Activated CD4-positive, CD25-positive, alpha-beta regulatory T cell (primary cell): ENCODE results near the gene LITAF.

Source experiments
- DNase-seq, 4 experiments: peaks; one replicate each; lab custom pipeline; 2025; lab: John Stamatoyannopoulos, UW

The LITAF gene

GRCh38 chr16:11586856-11587642 lies at the start of gene LITAF:
Gene LITAF (minus strand): TSS chr16:11586919. CDS start chr16:11556730, 30,189 bp downstream.
- peak; percentile 30 to 54 (median 37) for DNase-seq

GRCh38 chr16:11636172-11636721 lies 49.5 kb upstream of the LITAF start:
- no peak for DNase-seq

DNA sequence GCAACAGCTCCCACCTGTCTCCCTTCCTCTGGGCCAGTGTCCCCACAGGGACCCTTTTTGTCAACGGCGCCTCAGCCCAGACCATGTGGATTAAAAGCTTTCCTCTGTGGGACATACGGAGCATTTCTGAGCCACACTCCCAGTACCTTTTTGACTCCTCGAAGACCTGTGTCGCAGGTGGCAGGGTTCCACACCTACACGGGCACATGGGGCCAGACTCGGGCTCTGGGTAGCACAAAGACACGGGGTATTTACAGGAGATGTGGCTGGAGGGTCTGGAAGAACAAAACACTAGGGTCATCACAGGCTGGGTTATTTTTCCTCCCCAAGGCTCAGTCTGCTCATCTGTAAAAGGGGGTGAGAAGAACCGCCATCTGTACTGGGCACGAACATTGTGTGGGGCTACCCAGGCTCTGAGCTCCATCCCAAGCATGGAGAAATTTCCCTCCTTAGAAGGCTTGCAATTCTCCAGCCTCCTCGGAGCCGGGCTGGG lies 49.0 kb upstream of the LITAF start:
- DNase-seq: no peak

DNA sequence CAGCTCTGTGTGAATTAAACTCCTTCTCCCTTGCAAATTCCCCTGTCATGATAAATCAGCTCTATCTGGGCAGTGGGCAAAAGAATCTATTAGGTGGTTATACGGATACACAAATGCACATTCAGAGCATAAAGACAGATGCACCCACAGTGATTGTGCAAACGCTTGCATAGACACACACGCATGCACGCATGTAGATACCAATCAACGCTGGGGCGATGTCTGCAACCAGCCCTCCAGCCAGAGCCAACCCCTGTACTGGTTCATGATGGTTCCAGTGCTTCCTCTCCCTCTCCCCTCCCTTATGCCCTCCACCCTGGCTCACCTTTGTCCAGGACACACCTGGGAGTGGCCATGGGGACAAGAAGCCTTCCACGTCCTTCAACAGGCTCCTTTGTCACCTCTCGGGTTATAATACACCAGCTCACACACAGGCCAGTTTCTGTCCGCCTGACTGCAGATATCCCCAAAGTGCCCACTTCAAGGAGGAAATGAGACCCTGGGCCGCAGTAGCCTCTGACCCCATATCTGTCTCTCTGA lies 48.5 kb upstream of the LITAF start:
- no peak for DNase-seq

DNA sequence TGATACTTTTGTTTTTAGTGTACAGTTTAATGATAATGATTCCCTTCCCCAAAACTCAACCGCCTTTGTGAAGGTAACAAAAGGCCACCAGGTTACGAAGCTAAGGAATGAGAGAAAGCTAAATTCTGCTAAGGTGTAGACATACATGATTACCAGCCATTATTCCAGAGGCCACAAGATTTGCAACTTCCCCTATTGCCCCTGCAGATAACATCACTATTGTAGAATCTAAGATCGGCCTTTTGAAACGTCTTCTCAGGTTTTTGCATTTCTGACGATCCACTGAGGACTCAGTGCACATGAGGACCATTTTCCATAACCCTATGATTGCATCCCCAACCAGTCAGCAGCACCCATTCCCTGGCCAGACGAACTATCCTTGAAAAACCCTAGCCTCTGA lies 47.6 kb upstream of the LITAF start:
- DNase-seq: no peak

GRCh38 chr16:11633113-11633512 lies 46.4 kb upstream of the LITAF start:
- DNase-seq: no peak

DNA sequence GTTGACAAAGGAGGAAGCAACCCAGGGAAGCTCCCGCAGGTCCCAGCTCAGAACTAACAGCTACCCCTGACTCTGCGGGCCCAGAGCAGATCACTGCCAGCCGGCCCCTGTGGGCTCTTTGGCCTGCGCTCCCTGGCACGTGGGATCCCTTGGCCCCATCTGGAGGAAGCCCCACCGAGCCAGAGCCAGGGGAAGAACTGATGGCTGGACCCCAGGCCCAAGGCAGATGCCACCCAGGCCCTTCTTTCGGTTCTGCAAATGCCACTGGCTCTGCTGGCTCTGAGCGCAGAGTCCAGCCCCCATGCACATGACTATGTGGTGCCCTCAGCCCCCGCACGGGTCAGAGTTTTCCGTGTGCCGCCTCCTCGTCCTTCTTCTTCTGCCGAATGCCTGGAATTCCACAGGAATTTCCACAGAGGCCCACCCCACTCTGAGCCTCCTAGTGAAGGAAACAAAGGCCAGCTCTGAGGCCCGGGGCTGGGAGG lies 45.8 kb upstream of the LITAF start:
- no peak for DNase-seq

DNA sequence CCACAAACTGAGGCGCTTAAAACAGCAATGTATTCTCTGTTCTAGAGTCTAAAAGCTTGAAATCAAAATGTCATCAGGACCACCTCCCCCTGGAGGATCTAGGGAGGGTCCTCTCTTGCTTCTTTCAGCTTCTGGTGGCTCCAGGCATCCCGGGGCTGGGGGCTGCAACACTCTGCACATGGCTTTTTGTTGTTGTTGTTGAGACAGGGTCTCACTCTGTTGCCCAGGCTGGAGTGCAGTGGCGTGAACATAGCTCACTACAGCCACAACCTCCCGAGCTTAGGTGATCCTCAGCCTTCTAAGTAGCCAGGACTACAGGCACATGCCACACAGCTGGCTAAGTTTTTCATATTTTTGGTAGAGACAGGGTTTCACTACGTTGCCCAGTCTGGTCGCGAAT lies 44.5 kb upstream of the LITAF start:
- DNase-seq: no peak

GRCh38 chr16:11630768-11631056 lies 44.0 kb upstream of the LITAF start:
- no peak for DNase-seq

GRCh38 chr16:11630046-11630767 lies 43.5 kb upstream of the LITAF start:
- no peak for DNase-seq

- no peak for DNase-seq
Measured at GRCh38 chr16:11629071-11630030, 42.6 kb upstream of the LITAF start.

GRCh38 chr16:11627822-11628457 lies 41.2 kb upstream of the LITAF start:
- no peak for DNase-seq

DNA sequence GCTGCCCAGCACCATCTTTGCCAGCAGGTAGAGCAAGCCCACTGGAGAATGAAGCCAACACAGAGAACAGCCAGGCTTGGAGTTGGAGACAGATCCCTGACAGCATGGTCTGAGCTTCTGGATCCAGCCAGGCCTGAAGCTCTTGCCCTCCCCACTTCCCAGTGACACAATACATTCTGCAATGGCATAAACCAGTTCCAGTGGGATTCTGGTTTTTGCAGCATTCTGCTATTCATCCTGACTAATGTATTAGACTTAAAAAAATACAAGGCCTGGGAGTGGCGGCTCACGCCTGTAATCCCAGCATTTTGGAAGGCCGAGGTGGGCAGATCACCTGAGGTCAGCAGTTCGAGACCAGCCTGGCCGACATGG lies 40.6 kb upstream of the LITAF start:
- DNase-seq: no peak

- DNase-seq: no peak
Measured at GRCh38 chr16:11626657-11627291, 40.1 kb upstream of the LITAF start.

GRCh38 chr16:11625769-11626168 lies 39.0 kb upstream of the LITAF start:
- DNase-seq: no peak

- no peak for DNase-seq
Measured at GRCh38 chr16:11624636-11625607, 38.2 kb upstream of the LITAF start.

- DNase-seq: no peak
Measured at GRCh38 chr16:11624205-11624604, 37.5 kb upstream of the LITAF start.

DNA sequence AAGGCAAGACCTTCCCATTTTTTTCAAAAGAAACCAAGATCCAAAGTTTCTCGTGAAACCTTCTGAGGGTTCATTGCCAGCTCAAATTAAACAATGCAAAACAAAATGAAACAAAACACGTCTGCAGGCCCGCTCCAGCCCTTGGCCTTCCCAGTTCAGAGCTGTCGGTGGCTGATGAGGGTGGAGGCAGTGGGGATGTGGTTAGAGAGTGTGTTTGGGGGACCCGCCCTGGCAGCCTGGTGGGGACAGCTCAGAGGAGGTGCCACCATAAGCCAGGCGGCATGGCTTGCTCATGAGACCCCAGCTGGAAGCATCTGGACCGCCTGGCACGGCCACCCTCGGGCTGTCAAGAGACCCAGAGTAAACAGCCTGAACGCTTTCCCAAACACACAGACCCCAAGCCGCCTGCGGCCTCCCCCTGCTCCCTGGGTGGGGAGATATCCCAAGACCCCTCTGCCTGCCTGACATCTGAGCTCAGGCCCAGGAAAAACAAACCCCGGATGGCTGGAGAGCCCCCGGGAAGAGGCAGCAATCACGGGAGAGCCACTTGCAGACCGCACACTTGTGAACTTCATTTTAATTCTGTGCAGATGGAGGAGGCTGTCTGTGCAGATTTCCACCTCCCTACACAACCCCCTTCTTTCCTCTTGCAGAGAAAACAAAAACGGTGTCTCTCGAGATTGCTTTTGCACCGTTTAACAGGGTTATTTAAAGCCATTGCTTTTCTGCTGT lies 35.4 kb upstream of the LITAF start:
- DNase-seq: peak in 2 of 4 experiments; percentile 52 to 53

DNA sequence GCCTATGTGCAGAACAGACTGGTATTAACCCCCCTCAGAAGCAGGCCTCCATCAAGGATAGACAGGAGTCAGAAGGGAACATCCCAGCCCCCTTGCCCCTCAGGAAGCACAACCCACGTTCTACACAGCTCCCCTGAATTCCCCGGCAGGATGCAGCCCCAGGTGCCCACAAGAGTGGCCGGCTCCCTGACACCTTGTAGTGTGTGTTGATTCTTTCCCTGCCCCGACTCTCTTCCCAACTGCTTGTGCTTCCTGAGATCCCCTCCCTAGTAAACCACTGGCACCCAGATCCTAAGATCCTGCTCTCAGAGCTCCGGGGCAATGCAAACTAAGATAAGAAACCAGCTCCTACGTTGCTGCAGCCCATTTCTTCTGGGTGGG lies 34.8 kb upstream of the LITAF start:
- no peak for DNase-seq
